SU-DHL-6 (cell line): Measurements from ENCODE around the gene AGL.

Source experiments
- H2AFZ ChIP-seq: fragments of 200-600 bp; sonication (generic); 2 replicates; pipeline ENCODE4 v1.6.1; 2014; ENCODE audit warnings: low read depth, mild to moderate bottlenecking, moderate library complexity, mixed read lengths, antibody characterized with exemption, low read length; ENCODE audit not compliant: severe bottlenecking
- H3F3A ChIP-seq: fragments of 200-600 bp; shearing (Covaris generic); 2 replicates; pipeline ENCODE4 v1.6.0; 2016; ENCODE audit warnings: antibody characterized with exemption, mild to moderate bottlenecking; ENCODE audit not compliant: insufficient read depth
- H3K27ac ChIP-seq: fragments of 200-600 bp; sonication (generic); 2 replicates; pipeline ENCODE4 v1.5.1; 2016; ENCODE audit warnings: low read depth, mild to moderate bottlenecking, low read length, moderate library complexity, mixed read lengths
- H3K27me3 ChIP-seq: fragments of 200-600 bp; sonication (generic), shearing (Covaris generic); 2 replicates; pipeline ENCODE4 v1.6.0; 2014; ENCODE audit warnings: mild to moderate bottlenecking, low read length
- H3K36me3 ChIP-seq: fragments of 200-600 bp; sonication (generic); 2 replicates; pipeline ENCODE4 v1.6.1; 2014; ENCODE audit warnings: mild to moderate bottlenecking, low read length, mixed read lengths
- H3K4me2 ChIP-seq: fragments of 300-600, 200-600 bp; shearing (Covaris generic), sonication (generic); 2 replicates; pipeline ENCODE4 v1.6.0; 2014; ENCODE audit warnings: low read length, low read depth, mild to moderate bottlenecking; ENCODE audit not compliant: poor library complexity, severe bottlenecking
- H3K4me3 ChIP-seq: fragments of 200-600 bp; sonication (generic); 2 replicates; pipeline ENCODE4 v1.5.1; 2014; ENCODE audit warnings: antibody characterized with exemption, low read length, mild to moderate bottlenecking, mixed read lengths; ENCODE audit not compliant: insufficient read depth, poor library complexity, severe bottlenecking
- H3K79me2 ChIP-seq: fragments of 200-600 bp; sonication (generic); 2 replicates; pipeline ENCODE4 v1.6.1; 2014; ENCODE audit warnings: mild to moderate bottlenecking, low read length, moderate library complexity; ENCODE audit not compliant: insufficient read depth
- H3K9ac ChIP-seq: fragments of 200-600 bp; sonication (generic); 2 replicates; pipeline ENCODE4 v1.7.0; 2014; ENCODE audit warnings: mild to moderate bottlenecking, low read length
- H3K9me2 ChIP-seq: fragments of 200-600 bp; sonication (generic); replicated peaks from 2 replicates; pipeline ENCODE4 v1.6.1; 2014; ENCODE audit warnings: low read length; ENCODE audit not compliant: insufficient read depth
- H3K9me3 ChIP-seq: fragments of 200-600 bp; sonication (generic); 2 replicates; pipeline ENCODE4 v1.6.1; 2014; ENCODE audit warnings: low read length, mixed read lengths; ENCODE audit not compliant: insufficient read depth
- H4K20me1 ChIP-seq: fragments of 200-600 bp; sonication (generic); 2 replicates; pipeline ENCODE4 v1.6.1; 2014; ENCODE audit warnings: low read depth, mild to moderate bottlenecking, antibody characterized with exemption, low read length, moderate library complexity, mixed read lengths
- EZH2phosphoT487 ChIP-seq: fragments of 200-600 bp; sonication (generic), shearing (Covaris generic); conservative IDR thresholded peaks from 2 replicates; pipeline ENCODE4 v1.6.1; 2018; ENCODE audit warnings: mild to moderate bottlenecking, antibody characterized with exemption, low read length, moderate library complexity, mixed read lengths
- TF ChIP-seq, protein P1 (sequence below): fragments of 200-600 bp; sonication (generic); IDR thresholded peaks from one replicate; pipeline ENCODE4 v1.5.1; 2017; ENCODE audit warnings: antibody characterized with exemption, mild to moderate bottlenecking, low read length, moderate library complexity; ENCODE audit not compliant: insufficient read depth, poor library complexity, severe bottlenecking

Gene AGL

DNA sequence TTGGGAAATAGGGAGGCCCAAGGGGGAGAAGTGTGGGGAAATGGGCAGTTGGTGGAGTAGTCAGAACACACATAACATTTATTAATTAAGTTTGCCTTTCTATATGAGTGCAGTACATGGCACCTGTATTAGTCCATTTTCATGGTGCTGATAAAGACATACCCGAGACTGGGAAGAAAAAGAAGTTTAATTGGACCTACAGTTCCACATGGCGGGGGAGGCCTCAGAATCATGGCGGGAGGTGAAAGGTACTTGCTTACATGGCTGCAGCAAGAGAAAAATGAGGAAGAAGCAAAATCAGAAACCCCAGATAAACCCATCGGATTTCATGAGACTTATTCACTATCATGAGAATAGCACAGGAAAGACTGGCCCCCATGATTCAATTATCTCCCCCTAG, 118.1 kb downstream of the AGL start:
- no peak for TF ChIP-seq EZH2phosphoT487
- TF ChIP-seq, protein P1, sequence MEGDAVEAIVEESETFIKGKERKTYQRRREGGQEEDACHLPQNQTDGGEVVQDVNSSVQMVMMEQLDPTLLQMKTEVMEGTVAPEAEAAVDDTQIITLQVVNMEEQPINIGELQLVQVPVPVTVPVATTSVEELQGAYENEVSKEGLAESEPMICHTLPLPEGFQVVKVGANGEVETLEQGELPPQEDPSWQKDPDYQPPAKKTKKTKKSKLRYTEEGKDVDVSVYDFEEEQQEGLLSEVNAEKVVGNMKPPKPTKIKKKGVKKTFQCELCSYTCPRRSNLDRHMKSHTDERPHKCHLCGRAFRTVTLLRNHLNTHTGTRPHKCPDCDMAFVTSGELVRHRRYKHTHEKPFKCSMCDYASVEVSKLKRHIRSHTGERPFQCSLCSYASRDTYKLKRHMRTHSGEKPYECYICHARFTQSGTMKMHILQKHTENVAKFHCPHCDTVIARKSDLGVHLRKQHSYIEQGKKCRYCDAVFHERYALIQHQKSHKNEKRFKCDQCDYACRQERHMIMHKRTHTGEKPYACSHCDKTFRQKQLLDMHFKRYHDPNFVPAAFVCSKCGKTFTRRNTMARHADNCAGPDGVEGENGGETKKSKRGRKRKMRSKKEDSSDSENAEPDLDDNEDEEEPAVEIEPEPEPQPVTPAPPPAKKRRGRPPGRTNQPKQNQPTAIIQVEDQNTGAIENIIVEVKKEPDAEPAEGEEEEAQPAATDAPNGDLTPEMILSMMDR: no peak
- Histone ChIP-seq H3K27me3 (no peaks in the 10 kb centered on the region), H3K4me2 (peak overlapping the region; percentile 56), H3K79me2 (peaks cover 29% of the 10 kb centered on the region), H3K27ac (no peak overlapping the region), H3K36me3 (no peaks in the 10 kb centered on the region), H3K9me3 (no peaks in the 10 kb centered on the region), H3K9ac (no peak overlapping the region), H3K9me2 (no peaks in the 10 kb centered on the region), H3K4me3 (no peak overlapping the region), H3F3A (no peaks in the 10 kb centered on the region), H4K20me1 (no peaks in the 10 kb centered on the region), H2AFZ (no peak overlapping the region)

GRCh38 chr1:99969260-99969728, 119.1 kb downstream of the AGL start:
- peak overlapping the region; percentile 65 for H3K4me3 ChIP-seq
- H4K20me1 ChIP-seq: no peaks in the 10 kb centered on the region
- no peaks in the 10 kb centered on the region for H3K9me3 ChIP-seq
- H3K36me3 ChIP-seq: no peaks in the 10 kb centered on the region
- H3K27ac ChIP-seq: peak overlapping the region; percentile 58
- peak overlapping the region; percentile 56 for H3K4me2 ChIP-seq
- no peaks in the 10 kb centered on the region for H3F3A ChIP-seq
- H3K79me2 ChIP-seq: peaks cover 39% of the 10 kb centered on the region
- no peaks in the 10 kb centered on the region for H3K9me2 ChIP-seq
- no peaks in the 10 kb centered on the region for H3K27me3 ChIP-seq
- H2AFZ ChIP-seq: peak overlapping the region; percentile 66
- no peak for TF ChIP-seq EZH2phosphoT487
- TF ChIP-seq, protein P1: no peak
- H3K9ac ChIP-seq: peak overlapping the region; percentile 80

DNA sequence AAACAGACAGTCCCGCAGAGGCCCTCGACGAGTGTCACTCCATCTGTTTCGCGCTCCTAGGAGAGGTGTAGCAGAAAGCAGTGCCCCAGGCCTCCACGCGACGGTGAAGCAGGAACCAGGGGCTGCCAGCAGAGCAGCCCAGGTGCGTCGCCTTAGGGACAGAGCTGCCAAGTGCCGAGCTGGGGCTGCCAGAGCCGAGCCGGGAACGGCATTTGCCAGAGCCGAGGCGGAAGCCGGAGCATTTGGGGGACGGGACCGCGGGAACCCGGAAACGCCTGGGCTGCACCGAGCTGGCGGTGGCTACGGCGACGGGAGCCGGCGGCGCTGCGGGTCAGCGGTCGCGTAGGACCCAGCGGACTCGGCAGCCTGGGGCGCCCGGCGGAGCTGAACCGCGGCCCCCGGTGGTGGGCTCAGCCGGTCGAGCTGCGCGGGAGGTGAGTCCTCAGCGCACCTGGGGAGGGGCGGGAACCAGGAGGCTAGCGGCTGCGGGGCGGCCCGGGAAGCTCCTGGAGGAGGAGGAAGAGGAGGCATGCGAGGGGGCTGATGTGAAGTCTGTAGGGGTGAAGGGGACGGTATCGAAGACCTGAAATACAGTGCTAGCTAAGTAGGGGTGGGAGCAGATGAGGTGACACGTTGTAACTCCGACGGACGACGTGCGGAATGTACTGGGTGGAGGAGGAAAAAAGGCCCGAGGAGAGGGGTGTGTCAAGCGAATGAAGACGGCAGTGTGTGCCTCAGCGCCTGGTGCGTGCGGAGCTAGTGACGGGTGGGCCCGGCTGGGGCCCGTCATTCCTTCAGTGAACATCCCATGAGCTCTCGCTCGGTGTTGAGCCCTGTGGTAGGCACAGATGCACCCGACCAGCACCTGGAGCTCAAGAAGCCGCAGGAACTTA, 119.8 kb downstream of the AGL start, which contains the start of gene SLC35A3:
SLC35A3 (plus strand) TSS at position 268 of the 893 bp plus-strand sequence. CDS start 23,559 bp downstream, outside the sequence.
- Histone ChIP-seq H3K36me3 (no peaks in the 10 kb centered on the region), H3K4me2 (peak within 1 kb of the TSS; percentile 56), H3K4me3 (peak within 1 kb of the TSS; percentile 65), H3K9me2 (no peaks in the 10 kb centered on the region), H3K9ac (peak within 1 kb of the TSS; percentile 80), H3K9me3 (no peaks in the 10 kb centered on the region), H4K20me1 (no peaks in the 10 kb centered on the region), H3K27me3 (no peaks in the 10 kb centered on the region), H3F3A (no peaks in the 10 kb centered on the region), H3K27ac (peak within 1 kb of the TSS; percentile 58), H2AFZ (peak within 1 kb of the TSS; percentile 66), H3K79me2 (peaks cover 45% of the 10 kb centered on the region)
- no peak for TF ChIP-seq EZH2phosphoT487
- TF ChIP-seq, protein P1: no peak
